ENCODE data around the gene GLTP.
"Not testable (repeated sequence)": the region's sequence is repeated elsewhere in the genome, so short reads cannot be mapped to it uniquely, and the experiment has no call there.

Gene GLTP

GRCh38 chr12:109880043-109880931 lies at the start of gene GLTP:
Gene GLTP (minus strand): TSS chr12:109880541. CDS start chr12:109880374, 167 bp downstream.
- peak; percentile 39 for DNase-seq

GRCh38 chr12:109929326-109929725 lies 49.0 kb upstream of the GLTP start:
- DNase-seq: not testable (repeated sequence)

GRCh38 chr12:109928058-109928656 lies 47.8 kb upstream of the GLTP start:
- no peak for DNase-seq

GRCh38 chr12:109927622-109928021 lies 47.3 kb upstream of the GLTP start:
- DNase-seq: no peak

- DNase-seq: no peak
These were observed 46.3 kb upstream of the GLTP start for GRCh38 chr12:109926488-109927210.

GRCh38 chr12:109926016-109926415 lies 45.7 kb upstream of the GLTP start:
- no peak for DNase-seq

- DNase-seq: no peak
These were observed 45.0 kb upstream of the GLTP start for GRCh38 chr12:109925185-109925840.

GRCh38 chr12:109923481-109924245 lies 43.3 kb upstream of the GLTP start:
- no peak for DNase-seq

- no peak for DNase-seq
These were observed 42.7 kb upstream of the GLTP start for GRCh38 chr12:109923038-109923437.

GRCh38 chr12:109921982-109922381 lies 41.6 kb upstream of the GLTP start:
- no peak for DNase-seq

GRCh38 chr12:109920261-109920780 lies 40.0 kb upstream of the GLTP start:
- no peak for DNase-seq

GRCh38 chr12:109919456-109919855 lies 39.1 kb upstream of the GLTP start:
- DNase-seq: no peak

- DNase-seq: no peak
These were observed 35.7 kb upstream of the GLTP start for GRCh38 chr12:109916045-109916444.

- DNase-seq: no peak
These were observed 35.1 kb upstream of the GLTP start for GRCh38 chr12:109915171-109916040.

- DNase-seq: no peak
These were observed 34.1 kb upstream of the GLTP start for GRCh38 chr12:109914461-109914860.

GRCh38 chr12:109912855-109913321 lies 32.5 kb upstream of the GLTP start:
- DNase-seq: no peak

- no peak for DNase-seq
These were observed 30.6 kb upstream of the GLTP start for GRCh38 chr12:109910969-109911348.

GRCh38 chr12:109910254-109910968 lies 30.1 kb upstream of the GLTP start:
- no peak for DNase-seq

GRCh38 chr12:109905301-109905700 lies 25.0 kb upstream of the GLTP start:
- DNase-seq: no peak

GRCh38 chr12:109902891-109903418 lies 22.6 kb upstream of the GLTP start:
- DNase-seq: no peak
